Esophagus squamous epithelium (tissue), 4 donors: Measurements from ENCODE around the gene AEN.

Experiments used
- CTCF ChIP-seq, 6 experiments: fragments of 450-650 bp in 4 of 6; fragments of 200-600 bp in 2 of 6; sonication (generic) in 2 of 6; IDR thresholded peaks; one replicate each; pipeline ENCODE4 v1.5.1; 2016 to 2019; ENCODE audit warnings: antibody characterized with exemption in 6 of 6, mild to moderate bottlenecking in 4 of 6, moderate library complexity in 4 of 6
- POLR2A ChIP-seq, 4 donors: fragments of 450-650 bp; IDR thresholded peaks; one replicate each; pipeline ENCODE4 v1.6.1; 2017; ENCODE audit warnings: antibody characterized with exemption in 4 of 4, mild to moderate bottlenecking in 4 of 4, moderate library complexity in 3 of 4

- TF ChIP-seq CTCF (IDR thresholded peaks at IDR 0.05) = no peak
- no peak for TF ChIP-seq POLR2A (IDR thresholded peaks at IDR 0.05)
Observed at GRCh38 chr15:88654430-88655102, 33.4 kb downstream of the AEN start.
